Central memory CD8-positive, alpha-beta T cell (primary cell): ENCODE data around the gene MYO3B.

ENCODE experiments used
- ATAC-seq: fragments of 150-1000 bp; cut with Tn5 transposase; replicated peaks from 2 replicates; pipeline ENCODE4 v1.10.0; 2022; ENCODE audit warnings: mild to moderate bottlenecking, moderate FRiP score, moderate number of reproducible peaks; ENCODE audit not compliant: poor library complexity, severe bottlenecking; ENCODE audit errors: extremely low read depth
- DNase-seq, 2 donors: peaks; one replicate each; pipeline ENCODE4 v3.0.0; 2021; ENCODE audit warnings: low spot score in 2 of 2
- H3K27ac Mint-ChIP-seq: one replicate; pipeline ENCODE4 v1.8.0; 2022; ENCODE audit warnings: low read depth, mild to moderate bottlenecking, moderate library complexity, mixed read lengths
- H3K27me3 Mint-ChIP-seq: one replicate; pipeline ENCODE4 v1.8.0; 2022; ENCODE audit warnings: mixed read lengths
- H3K36me3 Mint-ChIP-seq: one replicate; pipeline ENCODE4 v1.8.0; 2022; ENCODE audit warnings: mild to moderate bottlenecking, moderate library complexity, mixed read lengths; ENCODE audit not compliant: insufficient read depth
- H3K4me1 Mint-ChIP-seq: one replicate; pipeline ENCODE4 v1.8.0; 2022; ENCODE audit warnings: mixed read lengths
- H3K4me3 Mint-ChIP-seq: one replicate; pipeline ENCODE4 v1.8.0; 2022; ENCODE audit warnings: mild to moderate bottlenecking, moderate library complexity, mixed read lengths
- H3K9me3 Mint-ChIP-seq: one replicate; pipeline ENCODE4 v1.8.0; 2022; ENCODE audit warnings: mixed read lengths

MYO3B gene

GRCh38 chr2:170518911-170519310 lies 341.0 kb downstream of the MYO3B start:
- ATAC-seq (no peak), DNase-seq (no peak)
- Mint-ChIP-seq H3K27me3 (no peaks in the 10 kb centered on the region), H3K36me3 (peaks cover 4% of the 10 kb centered on the region), H3K4me1 (no peaks in the 10 kb centered on the region), H3K9me3 (no peaks in the 10 kb centered on the region), H3K27ac (no peak overlapping the region), H3K4me3 (no peak overlapping the region)

DNA sequence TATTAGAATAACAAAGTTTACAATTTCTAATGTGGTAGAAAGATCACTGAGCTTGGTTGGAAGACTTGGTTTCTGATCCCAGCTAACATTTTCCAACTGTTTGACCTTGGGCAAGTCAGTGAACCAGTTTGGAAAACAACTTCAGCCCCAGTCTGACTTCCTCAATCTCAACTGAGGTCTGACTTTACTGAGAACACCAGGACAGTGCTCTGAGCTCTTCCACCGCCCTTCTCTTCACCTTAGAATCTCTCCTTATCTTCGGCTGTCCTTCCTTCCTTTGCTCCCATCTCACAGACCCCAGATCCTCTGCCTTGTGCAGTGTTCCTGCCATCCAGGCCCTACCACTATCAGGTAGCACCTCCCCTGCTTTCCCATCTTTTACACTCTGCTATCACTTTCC lies 343.4 kb downstream of the MYO3B start:
- H3K27me3 Mint-ChIP-seq: no peaks in the 10 kb centered on the region
- no peaks in the 10 kb centered on the region for H3K36me3 Mint-ChIP-seq
- no peaks in the 10 kb centered on the region for H3K4me1 Mint-ChIP-seq
- DNase-seq (no peak), ATAC-seq (no peak)
- no peak overlapping the region for H3K4me3 Mint-ChIP-seq
- no peaks in the 10 kb centered on the region for H3K9me3 Mint-ChIP-seq
- H3K27ac Mint-ChIP-seq: no peak overlapping the region

DNA sequence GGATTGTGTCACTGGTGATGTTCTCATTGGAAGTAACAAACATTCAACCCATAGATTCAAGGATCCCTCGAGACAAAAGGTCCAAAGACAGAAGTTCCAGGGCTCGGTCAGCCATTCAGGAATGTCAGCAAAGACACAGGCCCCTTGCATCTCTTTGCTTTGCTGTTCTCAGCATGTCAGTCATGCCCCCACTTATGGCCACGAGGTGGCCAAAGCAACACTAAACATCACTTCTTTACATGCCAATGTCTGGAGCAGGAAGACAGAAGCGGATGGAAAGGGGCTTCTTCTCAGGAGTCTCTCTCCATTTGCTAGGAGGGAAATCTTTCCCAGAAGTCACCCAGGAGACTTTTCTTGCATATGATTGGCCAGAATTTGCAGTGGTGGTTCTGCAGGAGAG lies 345.6 kb downstream of the MYO3B start:
- DNase-seq (no peak), ATAC-seq (no peak)
- no peaks in the 10 kb centered on the region for H3K9me3 Mint-ChIP-seq
- H3K4me3 Mint-ChIP-seq: no peak overlapping the region
- no peaks in the 10 kb centered on the region for H3K27me3 Mint-ChIP-seq
- H3K36me3 Mint-ChIP-seq: no peaks in the 10 kb centered on the region
- H3K4me1 Mint-ChIP-seq: no peaks in the 10 kb centered on the region
- no peak overlapping the region for H3K27ac Mint-ChIP-seq

- Mint-ChIP-seq H3K27me3 (peaks cover 13% of the 10 kb centered on the region), H3K27ac (no peak overlapping the region), H3K36me3 (no peaks in the 10 kb centered on the region), H3K4me1 (no peaks in the 10 kb centered on the region), H3K4me3 (no peak overlapping the region), H3K9me3 (no peaks in the 10 kb centered on the region)
- ATAC-seq (no peak), DNase-seq (no peak)
Measured at GRCh38 chr2:170524828-170525565, 347.1 kb downstream of the MYO3B start.

DNA sequence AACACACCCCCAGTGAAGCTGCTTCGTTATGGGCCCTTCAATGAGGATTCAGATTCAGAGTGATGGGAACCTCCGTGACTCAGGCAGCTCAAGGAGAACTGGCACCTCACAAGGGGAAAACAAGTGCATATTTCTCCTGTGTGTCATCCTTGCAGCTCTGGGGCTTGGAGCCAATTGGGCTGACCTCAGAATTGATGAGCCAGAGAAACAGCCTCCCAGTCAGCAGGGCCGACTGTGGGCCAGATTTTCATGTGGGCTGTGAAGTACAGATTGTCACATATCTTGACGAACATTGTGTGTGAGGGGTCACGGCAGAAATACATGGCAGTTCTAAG lies 347.6 kb downstream of the MYO3B start:
- DNase-seq: no peak
- H3K9me3 Mint-ChIP-seq: no peaks in the 10 kb centered on the region
- H3K4me1 Mint-ChIP-seq: no peaks in the 10 kb centered on the region

GRCh38 chr2:170530284-170530745 lies 352.4 kb downstream of the MYO3B start:
- H3K4me1 Mint-ChIP-seq: no peaks in the 10 kb centered on the region
- no peaks in the 10 kb centered on the region for H3K9me3 Mint-ChIP-seq
- no peak for ATAC-seq
- no peaks in the 10 kb centered on the region for H3K36me3 Mint-ChIP-seq
- H3K27ac Mint-ChIP-seq: no peak overlapping the region
- H3K4me3 Mint-ChIP-seq: no peak overlapping the region
- peaks cover 18% of the 10 kb centered on the region for H3K27me3 Mint-ChIP-seq
- no peak for DNase-seq

More for the DNA sequence above, 347.6 kb downstream of the MYO3B start:
- no peak for ATAC-seq
- H3K27me3 Mint-ChIP-seq: peaks cover 18% of the 10 kb centered on the region
- H3K27ac Mint-ChIP-seq: no peak overlapping the region
- no peak overlapping the region for H3K4me3 Mint-ChIP-seq
- H3K36me3 Mint-ChIP-seq: no peaks in the 10 kb centered on the region

DNA sequence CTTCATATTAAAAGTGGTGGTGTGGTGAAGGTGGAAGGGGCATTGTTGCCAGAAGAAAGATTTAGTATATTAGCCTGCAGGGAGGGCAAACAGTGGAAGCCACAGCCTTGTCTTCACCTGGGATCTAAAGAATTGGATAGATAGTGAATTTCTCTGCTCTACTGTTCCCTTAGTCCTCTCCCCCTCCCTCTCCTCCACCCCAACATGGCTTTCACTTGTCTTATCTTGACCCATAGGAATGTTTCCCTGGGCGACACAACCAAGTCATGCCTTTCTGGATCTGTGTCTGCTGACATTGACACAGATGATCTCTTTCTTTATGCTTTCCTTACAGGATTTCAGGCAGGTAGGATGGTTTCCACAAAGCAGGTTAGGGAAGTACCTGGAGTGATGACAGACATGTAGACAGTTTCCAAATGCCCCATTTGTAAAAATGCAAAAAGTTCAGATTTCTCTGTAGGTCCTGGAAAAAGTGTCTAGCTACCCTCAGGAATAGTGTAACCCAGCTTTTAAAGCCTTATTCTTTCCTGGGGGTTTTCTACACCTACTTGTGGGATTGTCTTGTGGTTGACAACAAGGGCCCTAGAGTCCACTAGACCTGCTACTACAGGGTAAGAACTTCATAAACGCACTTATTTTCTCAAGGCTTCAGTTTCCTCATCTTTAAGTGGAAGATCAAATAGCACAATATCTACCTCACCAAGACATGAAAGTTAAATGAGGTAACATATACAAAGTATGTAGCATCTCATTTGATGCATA lies 353.0 kb downstream of the MYO3B start:
- DNase-seq (no peak), ATAC-seq (no peak)
- Mint-ChIP-seq H3K9me3 (no peaks in the 10 kb centered on the region), H3K4me3 (no peak overlapping the region), H3K4me1 (no peaks in the 10 kb centered on the region), H3K27me3 (peaks cover 18% of the 10 kb centered on the region), H3K36me3 (no peaks in the 10 kb centered on the region), H3K27ac (no peak overlapping the region)

DNA sequence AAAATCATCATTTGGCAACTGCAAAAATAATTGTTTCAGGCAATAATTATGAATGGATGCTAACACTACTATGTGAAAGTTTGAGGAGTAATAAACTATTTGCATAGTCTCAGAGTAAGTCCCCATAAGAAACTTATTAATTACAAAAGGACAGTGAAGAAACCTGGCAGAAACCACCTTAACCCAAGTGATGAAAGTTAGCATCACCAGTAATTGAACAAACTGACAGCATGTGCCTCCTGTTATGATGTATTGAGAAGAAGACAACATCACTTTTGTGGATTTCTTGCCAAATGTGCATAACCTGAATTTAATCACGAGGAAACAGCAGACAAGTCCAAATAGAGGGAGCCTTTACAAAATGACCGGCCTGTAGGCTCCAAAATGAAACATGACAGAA lies 353.9 kb downstream of the MYO3B start:
- Mint-ChIP-seq H3K36me3 (no peaks in the 10 kb centered on the region), H3K4me3 (no peak overlapping the region), H3K27me3 (peaks cover 18% of the 10 kb centered on the region), H3K9me3 (no peaks in the 10 kb centered on the region), H3K27ac (no peak overlapping the region), H3K4me1 (no peaks in the 10 kb centered on the region)
- no peak for ATAC-seq
- no peak for DNase-seq

- Mint-ChIP-seq H3K36me3 (no peaks in the 10 kb centered on the region), H3K9me3 (no peaks in the 10 kb centered on the region)
- DNase-seq: no peak
Measured at GRCh38 chr2:170533156-170533555, 355.2 kb downstream of the MYO3B start.

GRCh38 chr2:170535552-170535951 lies 357.6 kb downstream of the MYO3B start:
- H3K4me3 Mint-ChIP-seq: no peak overlapping the region
- H3K27ac Mint-ChIP-seq: no peak overlapping the region
- H3K4me1 Mint-ChIP-seq: no peaks in the 10 kb centered on the region
- no peaks in the 10 kb centered on the region for H3K36me3 Mint-ChIP-seq
- H3K9me3 Mint-ChIP-seq: no peaks in the 10 kb centered on the region
- DNase-seq: no peak
- ATAC-seq: no peak
- H3K27me3 Mint-ChIP-seq: no peaks in the 10 kb centered on the region

More at GRCh38 chr2:170533156-170533555, 355.2 kb downstream of the MYO3B start:
- Mint-ChIP-seq H3K27ac (no peak overlapping the region), H3K27me3 (peaks cover 18% of the 10 kb centered on the region), H3K4me3 (no peak overlapping the region), H3K4me1 (no peaks in the 10 kb centered on the region)
- no peak for ATAC-seq

DNA sequence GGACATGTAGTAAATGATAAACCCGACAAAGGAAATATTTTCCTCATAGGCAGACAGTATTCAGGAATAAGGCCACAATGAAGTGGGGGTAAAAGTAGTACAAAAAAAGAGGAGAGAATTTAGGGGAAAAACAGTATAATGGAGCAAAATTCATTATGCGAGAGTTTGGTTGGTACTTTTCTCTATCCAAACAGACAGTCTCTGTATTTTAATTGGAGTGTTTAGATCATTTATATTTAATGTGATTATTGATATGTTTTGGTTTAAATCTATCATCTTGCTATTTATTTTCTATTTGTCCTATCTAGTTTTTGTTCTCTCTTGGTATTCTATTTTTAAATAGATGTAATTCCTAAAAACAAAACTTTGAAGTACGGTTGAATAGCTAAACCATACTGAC lies 366.9 kb downstream of the MYO3B start:
- Mint-ChIP-seq H3K36me3 (no peaks in the 10 kb centered on the region), H3K4me1 (no peaks in the 10 kb centered on the region), H3K27me3 (peaks cover 6% of the 10 kb centered on the region), H3K27ac (no peak overlapping the region), H3K9me3 (no peaks in the 10 kb centered on the region), H3K4me3 (no peak overlapping the region)
- no peak for ATAC-seq
- DNase-seq: no peak

DNA sequence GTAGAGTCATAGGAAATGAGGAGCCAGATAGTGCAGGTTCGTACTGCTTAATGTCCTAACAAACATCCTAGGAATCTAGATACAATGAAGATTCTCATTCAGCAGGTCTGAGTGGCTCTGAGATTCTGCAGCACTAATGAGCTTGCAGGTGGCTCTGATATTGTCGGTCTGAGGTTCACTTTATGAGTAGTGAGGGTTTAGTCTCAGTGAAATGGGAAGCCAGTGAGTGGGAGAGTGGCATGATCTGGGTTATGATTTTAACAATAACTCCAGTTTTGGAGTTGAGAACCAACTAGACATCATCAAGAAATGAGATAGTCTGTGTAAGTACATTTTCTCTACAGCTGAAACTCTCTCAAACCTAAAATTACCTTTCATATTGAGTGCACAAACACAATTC lies 370.4 kb downstream of the MYO3B start:
- Mint-ChIP-seq H3K27me3 (peaks cover 6% of the 10 kb centered on the region), H3K4me3 (no peak overlapping the region), H3K27ac (no peak overlapping the region), H3K4me1 (no peaks in the 10 kb centered on the region), H3K36me3 (no peaks in the 10 kb centered on the region), H3K9me3 (peaks cover 8% of the 10 kb centered on the region)
- no peak for DNase-seq
- ATAC-seq: no peak

- Mint-ChIP-seq H3K4me1 (no peaks in the 10 kb centered on the region), H3K27ac (no peak overlapping the region), H3K9me3 (peaks cover 8% of the 10 kb centered on the region), H3K36me3 (no peaks in the 10 kb centered on the region), H3K27me3 (peaks cover 6% of the 10 kb centered on the region), H3K4me3 (no peak overlapping the region)
- no peak for DNase-seq
- ATAC-seq: no peak
Measured at GRCh38 chr2:170550501-170550900, 372.6 kb downstream of the MYO3B start.
